Heart left ventricle (tissue), 13 donors: ENCODE measurements around the gene ETV2.

Experiments used
- POLR2A ChIP-seq, 2 donors: fragments of 450-650 bp; IDR thresholded peaks; one replicate each; pipeline ENCODE4 v1.6.1; 2017; ENCODE audit warnings: antibody characterized with exemption in 2 of 2, mild to moderate bottlenecking in 2 of 2, moderate library complexity in 2 of 2
- TF ChIP-seq, protein P1 (sequence below), 12 donors: fragments of 200-600 bp; sonication (generic) in 4 of 12; IDR thresholded peaks; one replicate each; pipeline versions ENCODE4 v1.5.0 to v1.8.0; 2018 to 2022; ENCODE audit warnings: antibody characterized with exemption in 12 of 12, mild to moderate bottlenecking in 5 of 12
- donor health status: ischemic (EF 13 %, LVEDD 7.1; RV severe dilation, severe dysfunction).
- donor health status: DM: no; HTN: yes; CAD: no.
- donor health status: DM: no; HTN: no; CAD: no.
- donor health status: ischemic (EF 25% LVEDD 6.9; RV normal size, moderate dysfunction).
- donor health status: ischemic (EF 25% LVEDD 5.7; RV mildly dilated, moderate dysfunction).
- donor health status: ischemic (EF 35%, LVEDD 5.7; RV mildly dilated, moderate dysfunction).
- donor health status: nonischemic (EF 11% LVEDD 7.7; RV severe dilation, severe dysfunction).
- donor health status: DM: yes; HTN: yes; CAD: no.
- donor health status: PGD.
- donor health status: ischemic (EF 29% LVEDD 5.4; RV normal size, mild dysfunction).
- donor health status: nonischemic (EF 23%, LVEDD 6.1; RV moderate dilation, normal function).

GRCh38 chr19:35665604-35666003, 24.1 kb downstream of the ETV2 start:
- TF ChIP-seq POLR2A (IDR thresholded peaks at IDR 0.05): no peak
- TF ChIP-seq, protein P1, sequence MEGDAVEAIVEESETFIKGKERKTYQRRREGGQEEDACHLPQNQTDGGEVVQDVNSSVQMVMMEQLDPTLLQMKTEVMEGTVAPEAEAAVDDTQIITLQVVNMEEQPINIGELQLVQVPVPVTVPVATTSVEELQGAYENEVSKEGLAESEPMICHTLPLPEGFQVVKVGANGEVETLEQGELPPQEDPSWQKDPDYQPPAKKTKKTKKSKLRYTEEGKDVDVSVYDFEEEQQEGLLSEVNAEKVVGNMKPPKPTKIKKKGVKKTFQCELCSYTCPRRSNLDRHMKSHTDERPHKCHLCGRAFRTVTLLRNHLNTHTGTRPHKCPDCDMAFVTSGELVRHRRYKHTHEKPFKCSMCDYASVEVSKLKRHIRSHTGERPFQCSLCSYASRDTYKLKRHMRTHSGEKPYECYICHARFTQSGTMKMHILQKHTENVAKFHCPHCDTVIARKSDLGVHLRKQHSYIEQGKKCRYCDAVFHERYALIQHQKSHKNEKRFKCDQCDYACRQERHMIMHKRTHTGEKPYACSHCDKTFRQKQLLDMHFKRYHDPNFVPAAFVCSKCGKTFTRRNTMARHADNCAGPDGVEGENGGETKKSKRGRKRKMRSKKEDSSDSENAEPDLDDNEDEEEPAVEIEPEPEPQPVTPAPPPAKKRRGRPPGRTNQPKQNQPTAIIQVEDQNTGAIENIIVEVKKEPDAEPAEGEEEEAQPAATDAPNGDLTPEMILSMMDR (IDR thresholded peaks at IDR 0.05): no peak
